ENCODE data around the gene LRRC49.

GRCh38 chr15:70963199-70963598, 70.6 kb downstream of the LRRC49 start:
- TF ChIP-seq, protein P1, sequence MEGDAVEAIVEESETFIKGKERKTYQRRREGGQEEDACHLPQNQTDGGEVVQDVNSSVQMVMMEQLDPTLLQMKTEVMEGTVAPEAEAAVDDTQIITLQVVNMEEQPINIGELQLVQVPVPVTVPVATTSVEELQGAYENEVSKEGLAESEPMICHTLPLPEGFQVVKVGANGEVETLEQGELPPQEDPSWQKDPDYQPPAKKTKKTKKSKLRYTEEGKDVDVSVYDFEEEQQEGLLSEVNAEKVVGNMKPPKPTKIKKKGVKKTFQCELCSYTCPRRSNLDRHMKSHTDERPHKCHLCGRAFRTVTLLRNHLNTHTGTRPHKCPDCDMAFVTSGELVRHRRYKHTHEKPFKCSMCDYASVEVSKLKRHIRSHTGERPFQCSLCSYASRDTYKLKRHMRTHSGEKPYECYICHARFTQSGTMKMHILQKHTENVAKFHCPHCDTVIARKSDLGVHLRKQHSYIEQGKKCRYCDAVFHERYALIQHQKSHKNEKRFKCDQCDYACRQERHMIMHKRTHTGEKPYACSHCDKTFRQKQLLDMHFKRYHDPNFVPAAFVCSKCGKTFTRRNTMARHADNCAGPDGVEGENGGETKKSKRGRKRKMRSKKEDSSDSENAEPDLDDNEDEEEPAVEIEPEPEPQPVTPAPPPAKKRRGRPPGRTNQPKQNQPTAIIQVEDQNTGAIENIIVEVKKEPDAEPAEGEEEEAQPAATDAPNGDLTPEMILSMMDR (IDR thresholded peaks at IDR 0.05): no peak
- TF ChIP-seq POLR2A (IDR thresholded peaks at IDR 0.05): no peak
